Astrocyte (in vitro differentiated cells and primary cell): ENCODE results near the gene DTD2. TPM values are rescaled to one million over a fixed set of nuclear protein-coding genes. Genes with fewer than 3 reads are reported as not detected.

Experiments
- DNase-seq: peaks from one replicate; pipeline ENCODE4 v3.0.0-alpha.2; 2010; ENCODE audit warnings: low read depth
- FAIRE-seq: peaks from 2 replicates; lab custom pipeline; 2011; peaks lifted over from hg19 to GRCh38; lab: Jason Lieb, UNC
- H2AFZ ChIP-seq: 2 replicates; pipeline ENCODE4 v1.6.0; 2012; ENCODE audit warnings: low read depth, low read length, inconsistent platforms
- H3K27ac ChIP-seq: 2 replicates; pipeline ENCODE4 v1.5.1; 2011; ENCODE audit warnings: low read depth, low read length, inconsistent platforms
- H3K27me3 ChIP-seq: 2 replicates; pipeline ENCODE4 v1.6.0; 2011; ENCODE audit warnings: low read length, inconsistent platforms; ENCODE audit not compliant: insufficient read depth
- H3K36me3 ChIP-seq: 2 replicates; pipeline ENCODE4 v1.5.1; 2011; ENCODE audit warnings: low read length, inconsistent platforms; ENCODE audit not compliant: insufficient read depth
- H3K4me1 ChIP-seq: 2 replicates; pipeline ENCODE4 v1.5.1; 2011; ENCODE audit warnings: low read length, inconsistent platforms; ENCODE audit not compliant: insufficient read depth
- H3K4me2 ChIP-seq: 2 replicates; pipeline ENCODE4 v1.6.0; 2012; ENCODE audit warnings: low read length, inconsistent platforms
- H3K4me3 ChIP-seq: 2 replicates; pipeline ENCODE4 v1.5.1; 2011; ENCODE audit warnings: low read depth, mild to moderate bottlenecking, low read length, inconsistent platforms; ENCODE audit not compliant: insufficient read depth
- H3K79me2 ChIP-seq: 2 replicates; pipeline ENCODE4 v1.6.0; 2012; ENCODE audit warnings: mild to moderate bottlenecking, low read length, inconsistent platforms; ENCODE audit not compliant: insufficient read depth
- H3K9ac ChIP-seq: 2 replicates; pipeline ENCODE4 v1.6.0; 2012; ENCODE audit warnings: mild to moderate bottlenecking, low read length, inconsistent platforms
- H3K9me3 ChIP-seq: 2 replicates; pipeline ENCODE4 v1.5.1; 2012; ENCODE audit warnings: low read depth, mild to moderate bottlenecking, low read length, inconsistent platforms; ENCODE audit not compliant: insufficient read depth
- H4K20me1 ChIP-seq: 2 replicates; pipeline ENCODE4 v1.6.0; 2012; ENCODE audit warnings: low read length, inconsistent platforms; ENCODE audit not compliant: insufficient read depth
- H3K27ac Mint-ChIP-seq: one replicate; pipeline ENCODE4 v1.8.0; 2021; ENCODE audit warnings: mild to moderate bottlenecking, mixed read lengths; ENCODE audit not compliant: unreplicated experiment
- H3K27me3 Mint-ChIP-seq: one replicate; pipeline ENCODE4 v1.8.0; 2021; ENCODE audit warnings: low read depth, mixed read lengths; ENCODE audit not compliant: unreplicated experiment
- H3K36me3 Mint-ChIP-seq: one replicate; pipeline ENCODE4 v1.8.0; 2021; ENCODE audit warnings: low read depth, mixed read lengths; ENCODE audit not compliant: unreplicated experiment
- H3K4me1 Mint-ChIP-seq: one replicate; pipeline ENCODE4 v1.8.0; 2021; ENCODE audit warnings: low read depth, mixed read lengths; ENCODE audit not compliant: unreplicated experiment
- H3K4me3 Mint-ChIP-seq: one replicate; pipeline ENCODE4 v1.8.0; 2021; ENCODE audit warnings: mild to moderate bottlenecking, moderate library complexity, mixed read lengths; ENCODE audit not compliant: unreplicated experiment
- H3K9me3 Mint-ChIP-seq: one replicate; pipeline ENCODE4 v1.8.0; 2021; ENCODE audit warnings: mild to moderate bottlenecking, mixed read lengths; ENCODE audit not compliant: unreplicated experiment
- EZH2 ChIP-seq: IDR thresholded peaks from 2 replicates; pipeline ENCODE4 v1.6.1; 2012; ENCODE audit warnings: mild to moderate bottlenecking, low read length, inconsistent platforms; ENCODE audit not compliant: insufficient read depth
- total RNA-seq: library from RNA; stranded (reverse); gene quantifications from 2 replicates; pipeline ENCODE4 v1.2.1, GENCODE V29; 2021
- TF ChIP-seq, protein P1 (sequence below): IDR thresholded peaks from 2 replicates; pipeline ENCODE4 v1.5.1; 2011; ENCODE audit warnings: low read depth, mild to moderate bottlenecking, inconsistent platforms, low read length, moderate library complexity; ENCODE audit not compliant: insufficient read depth

Gene DTD2
- total RNA-seq, 1 donor from 2014 or later: 22.6 TPM

DNA sequence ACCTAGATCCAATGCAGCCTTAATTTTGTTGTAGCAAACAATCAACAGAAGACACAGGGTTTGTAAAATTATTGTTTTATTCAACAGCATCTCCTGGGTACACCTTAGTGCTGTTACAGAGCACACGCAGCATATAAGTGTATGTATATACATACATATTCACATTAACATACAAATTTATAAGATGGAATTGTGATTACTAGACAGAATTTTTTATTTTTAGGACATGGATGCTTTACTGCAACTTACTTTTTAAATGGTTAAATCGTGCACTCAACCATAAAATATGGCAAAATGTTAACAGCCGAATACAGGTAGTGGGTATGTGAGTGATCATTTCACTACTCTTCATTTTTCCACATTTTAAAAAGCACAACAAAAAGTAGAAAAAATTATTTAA is 53.6 kb downstream of the DTD2 start:
- Histone ChIP-seq H3K4me1 (no peaks in the 10 kb centered on the region), H3K9ac (no peak overlapping the region), H3K36me3 (peaks cover 16% of the 10 kb centered on the region), H3K27ac (no peak overlapping the region), H3K4me2 (no peak overlapping the region), H3K79me2 (peaks cover 34% of the 10 kb centered on the region), H3K4me3 (no peak overlapping the region), H4K20me1 (peaks cover 35% of the 10 kb centered on the region), H3K27me3 (no peaks in the 10 kb centered on the region), H3K9me3 (no peaks in the 10 kb centered on the region), H2AFZ (no peak overlapping the region)
- no peaks in the 10 kb centered on the region for H3K27me3 Mint-ChIP-seq
- no peak overlapping the region for H3K27ac Mint-ChIP-seq
- H3K36me3 Mint-ChIP-seq: peaks cover 4% of the 10 kb centered on the region
- DNase-seq: no peak
- no peak for FAIRE-seq
- no peak overlapping the region for H3K4me3 Mint-ChIP-seq
- no peaks in the 10 kb centered on the region for H3K4me1 Mint-ChIP-seq
- TF ChIP-seq EZH2: no peak
- TF ChIP-seq, protein P1, sequence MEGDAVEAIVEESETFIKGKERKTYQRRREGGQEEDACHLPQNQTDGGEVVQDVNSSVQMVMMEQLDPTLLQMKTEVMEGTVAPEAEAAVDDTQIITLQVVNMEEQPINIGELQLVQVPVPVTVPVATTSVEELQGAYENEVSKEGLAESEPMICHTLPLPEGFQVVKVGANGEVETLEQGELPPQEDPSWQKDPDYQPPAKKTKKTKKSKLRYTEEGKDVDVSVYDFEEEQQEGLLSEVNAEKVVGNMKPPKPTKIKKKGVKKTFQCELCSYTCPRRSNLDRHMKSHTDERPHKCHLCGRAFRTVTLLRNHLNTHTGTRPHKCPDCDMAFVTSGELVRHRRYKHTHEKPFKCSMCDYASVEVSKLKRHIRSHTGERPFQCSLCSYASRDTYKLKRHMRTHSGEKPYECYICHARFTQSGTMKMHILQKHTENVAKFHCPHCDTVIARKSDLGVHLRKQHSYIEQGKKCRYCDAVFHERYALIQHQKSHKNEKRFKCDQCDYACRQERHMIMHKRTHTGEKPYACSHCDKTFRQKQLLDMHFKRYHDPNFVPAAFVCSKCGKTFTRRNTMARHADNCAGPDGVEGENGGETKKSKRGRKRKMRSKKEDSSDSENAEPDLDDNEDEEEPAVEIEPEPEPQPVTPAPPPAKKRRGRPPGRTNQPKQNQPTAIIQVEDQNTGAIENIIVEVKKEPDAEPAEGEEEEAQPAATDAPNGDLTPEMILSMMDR: no peak
- no peaks in the 10 kb centered on the region for H3K9me3 Mint-ChIP-seq

DNA sequence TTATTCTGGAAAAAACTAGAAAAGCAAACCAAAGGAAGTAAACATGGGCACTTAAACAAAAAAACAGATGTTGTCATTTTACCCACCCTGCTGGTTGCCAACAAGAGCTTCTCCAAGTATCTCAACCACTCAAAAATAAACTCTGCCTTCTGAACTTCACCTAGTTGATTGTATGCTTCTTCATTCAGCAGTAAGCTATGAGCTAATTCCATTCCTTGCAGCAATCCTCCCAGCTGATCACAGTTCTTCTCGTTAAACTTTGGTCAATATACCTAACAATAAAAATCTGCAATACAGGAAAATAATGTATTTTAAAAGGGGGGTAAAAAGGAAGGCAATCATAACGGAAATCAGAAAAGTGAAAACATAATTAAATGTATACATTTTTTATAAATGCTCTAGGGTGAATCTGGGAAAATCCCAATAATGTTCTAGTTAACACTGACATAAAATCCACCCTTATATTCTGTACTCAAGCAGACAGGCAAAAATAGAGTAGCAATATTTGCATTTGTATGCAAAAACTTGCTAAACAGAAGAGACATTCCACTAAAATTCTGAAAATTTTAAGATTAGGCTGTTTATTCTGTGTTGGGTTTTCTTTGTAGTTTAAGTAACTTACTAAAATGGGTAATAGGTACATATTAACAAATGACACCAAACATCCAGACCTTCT is 54.4 kb downstream of the DTD2 start:
- Mint-ChIP-seq H3K27ac (no peak overlapping the region), H3K4me3 (no peak overlapping the region), H3K4me1 (no peaks in the 10 kb centered on the region), H3K9me3 (no peaks in the 10 kb centered on the region), H3K27me3 (no peaks in the 10 kb centered on the region), H3K36me3 (peaks cover 3% of the 10 kb centered on the region)
- Histone ChIP-seq H2AFZ (no peak overlapping the region), H3K9me3 (no peaks in the 10 kb centered on the region), H3K27me3 (no peaks in the 10 kb centered on the region), H3K27ac (no peak overlapping the region), H3K4me1 (no peaks in the 10 kb centered on the region), H3K36me3 (peaks cover 19% of the 10 kb centered on the region), H3K4me2 (no peak overlapping the region), H3K9ac (no peak overlapping the region), H3K4me3 (no peak overlapping the region), H4K20me1 (peaks cover 35% of the 10 kb centered on the region), H3K79me2 (peaks cover 27% of the 10 kb centered on the region)
- no peak for TF ChIP-seq EZH2
- TF ChIP-seq, protein P1: no peak
- FAIRE-seq (no peak), DNase-seq (no peak)

DNA sequence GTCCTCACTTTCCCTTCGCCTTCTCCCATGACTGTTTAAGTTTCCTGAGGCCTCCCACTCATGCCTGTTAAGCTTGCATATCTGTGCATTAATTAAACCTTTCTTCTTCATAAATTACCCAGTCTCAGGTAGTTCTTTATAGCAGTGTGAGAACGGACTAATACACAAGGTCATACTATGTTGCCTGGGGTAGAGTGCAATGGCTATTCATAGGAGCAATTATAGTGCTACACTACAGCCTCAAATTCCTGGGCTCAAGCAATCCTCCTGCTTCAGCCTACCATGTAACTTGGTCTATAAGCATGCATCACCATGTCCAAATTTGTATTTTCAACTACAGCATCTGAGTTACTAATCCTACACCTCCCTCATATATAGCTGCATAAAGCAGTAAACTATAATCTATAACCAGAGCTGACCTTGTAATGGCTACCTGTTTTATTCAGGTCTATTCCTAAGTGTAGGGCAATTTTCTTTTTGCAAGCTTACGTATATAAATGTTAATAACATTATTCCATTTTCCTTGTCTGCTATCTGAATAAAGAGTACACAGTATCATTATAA is 55.9 kb downstream of the DTD2 start:
- Mint-ChIP-seq H3K9me3 (no peaks in the 10 kb centered on the region), H3K4me1 (no peaks in the 10 kb centered on the region), H3K27ac (no peak overlapping the region), H3K4me3 (no peak overlapping the region), H3K36me3 (peaks cover 8% of the 10 kb centered on the region), H3K27me3 (no peaks in the 10 kb centered on the region)
- FAIRE-seq (no peak), DNase-seq (no peak)
- Histone ChIP-seq H3K4me2 (no peak overlapping the region), H3K79me2 (peaks cover 21% of the 10 kb centered on the region), H2AFZ (no peak overlapping the region), H4K20me1 (peaks cover 26% of the 10 kb centered on the region), H3K27ac (no peak overlapping the region), H3K9me3 (no peaks in the 10 kb centered on the region), H3K4me1 (no peaks in the 10 kb centered on the region), H3K36me3 (peaks cover 28% of the 10 kb centered on the region), H3K27me3 (no peaks in the 10 kb centered on the region), H3K9ac (no peak overlapping the region), H3K4me3 (no peak overlapping the region)
- no peak for TF ChIP-seq EZH2
- TF ChIP-seq, protein P1: no peak
